ENCODE results near the gene TSACC.

- TF ChIP-seq POLR2AphosphoS5 (IDR thresholded peaks at IDR 0.05; ENCODE audit: low read depth, low read length) (no peak), CTCF (IDR thresholded peaks at IDR 0.05) (no peak), SIN3A (IDR thresholded peaks at IDR 0.05; ENCODE audit: borderline replicate concordance, insufficient read depth, low read depth, low read length) (no peak), REST (IDR thresholded peaks at IDR 0.05; ENCODE audit: insufficient read depth in 1 of 2, low read depth in 2 of 2, low read length in 1 of 2) (no peak)
These were observed 18.0 kb downstream of the TSACC start for GRCh38 chr1:156356262-156356874.

Data from Panc1 (cell line).